Activated CD4-positive, alpha-beta memory T cell treated with anti-CD3 and anti-CD28 coated beads for 36 hours (primary cell): ENCODE results near the gene SMG6. TPM values are rescaled to one million over a fixed set of nuclear protein-coding genes. Genes with fewer than 3 reads are reported as not detected.
A peak's percentile ranks its signal among the peaks of the same experiment; 100 is the strongest.

ENCODE experiments used
- CTCF ChIA-PET: fragments of 350-600 bp; sonication (Branson Sonifier 250); formaldehyde crosslinking; loops from one replicate; lab custom pipeline; 2021; ENCODE audit warnings: antibody characterized with exemption, inconsistent platforms; lab: Charles Lee
- POLR2A ChIA-PET: fragments of 350-600 bp; sonication (Branson Sonifier 250); formaldehyde crosslinking; loops from one replicate; lab custom pipeline; 2021; ENCODE audit warnings: antibody characterized with exemption; lab: Charles Lee
- DNase-seq: peaks from one replicate; pipeline ENCODE4 v3.0.0-alpha.2; 2020
- H3K27ac Mint-ChIP-seq: one replicate; pipeline ENCODE4 v1.8.0; 2021; ENCODE audit warnings: mixed read lengths
- H3K27me3 Mint-ChIP-seq: one replicate; pipeline ENCODE4 v1.8.0; 2021; ENCODE audit warnings: mixed read lengths
- H3K36me3 Mint-ChIP-seq: one replicate; pipeline ENCODE4 v1.8.0; 2021; ENCODE audit warnings: mixed read lengths
- H3K4me1 Mint-ChIP-seq: one replicate; pipeline ENCODE4 v1.8.0; 2021; ENCODE audit warnings: low read depth, mixed read lengths
- H3K4me3 Mint-ChIP-seq: one replicate; pipeline ENCODE4 v1.8.0; 2021; ENCODE audit warnings: mild to moderate bottlenecking, mixed read lengths
- H3K9me3 Mint-ChIP-seq: one replicate; pipeline ENCODE4 v1.8.0; 2021; ENCODE audit warnings: mixed read lengths
- intact Hi-C: fragments of 100-400 bp; cut with micrococcal nuclease; formaldehyde crosslinking; loops from one replicate; pipeline ENCODE4 v1.15.1; 2023
- total RNA-seq, 2 experiments: library from RNA; stranded (reverse); gene quantifications; one replicate each; pipeline ENCODE4 v1.2.3, GENCODE V29; 2021

Gene SMG6
- total RNA-seq, 2 experiments from 2014 or later: 17.2 to 20.3 TPM

- peak; percentile 77 for DNase-seq
- Mint-ChIP-seq H3K9me3 (no peaks in the 10 kb centered on the region), H3K36me3 (no peaks in the 10 kb centered on the region), H3K4me3 (peak within 1 kb of the TSS; percentile 66), H3K27ac (no peak within 1 kb of the TSS), H3K4me1 (peaks cover 9% of the 10 kb centered on the region), H3K27me3 (peaks cover 31% of the 10 kb centered on the region)
- ChIA-PET POLR2A (interaction anchor here (0.5 to 0.6 kb wide), 3 partner anchors 302 to 310 kb away, joined by 3 read pairs; no protein-coding TSS in a partner anchor), CTCF (interaction anchor here (0.6 to 3.6 kb wide), 10 partner anchors 20 to 376 kb away, joined by 3 to 23 read pairs (median 5); partner anchors contain the start of genes HIC1 and RILP)
- intact Hi-C loops: no loop called here
These were observed 278.4 kb downstream of the SMG6 start, which contains the start of gene RTN4RL1 for GRCh38 chr17:2025220-2025621. RTN4RL1 (minus strand) TSS chr17:2025334; CDS start chr17:2024865, 469 bp downstream.

GRCh38 chr17:2024572-2025219 lies 278.9 kb downstream of the SMG6 start:
- Mint-ChIP-seq H3K9me3 (no peaks in the 10 kb centered on the region), H3K4me3 (peak overlapping the region; percentile 32), H3K27me3 (peaks cover 31% of the 10 kb centered on the region), H3K36me3 (no peaks in the 10 kb centered on the region), H3K4me1 (peaks cover 9% of the 10 kb centered on the region), H3K27ac (no peak overlapping the region)
- ChIA-PET POLR2A (interaction anchor here (0.5 to 0.6 kb wide), 3 partner anchors 302 to 309 kb away, joined by 3 read pairs; no protein-coding TSS in a partner anchor), CTCF (interaction anchor here (0.7 to 3.6 kb wide), 7 partner anchors 20 to 303 kb away, joined by 3 to 23 read pairs (median 9); partner anchors contain the start of gene HIC1)
- intact Hi-C loops: no loop called here
- DNase-seq: peak; percentile 17

- Mint-ChIP-seq H3K4me1 (peaks cover 9% of the 10 kb centered on the region), H3K27ac (no peak overlapping the region), H3K36me3 (no peaks in the 10 kb centered on the region), H3K9me3 (no peaks in the 10 kb centered on the region), H3K4me3 (peak overlapping the region; percentile 59), H3K27me3 (peaks cover 33% of the 10 kb centered on the region)
- intact Hi-C loops: no loop called here
- POLR2A ChIA-PET: interaction anchor here (0.7 kb wide), 1 partner anchor 63 kb away, joined by 3 read pairs; no protein-coding TSS in a partner anchor
- DNase-seq: peak; percentile 49
- CTCF ChIA-PET: interaction anchor here (1.2 to 3.6 kb wide), 5 partner anchors 31 to 302 kb away, joined by 4 to 23 read pairs (median 11); partner anchors contain the start of gene HIC1
These were observed 279.7 kb downstream of the SMG6 start for GRCh38 chr17:2023692-2024571.

- Mint-ChIP-seq H3K9me3 (no peaks in the 10 kb centered on the region), H3K36me3 (no peaks in the 10 kb centered on the region), H3K27me3 (peaks cover 31% of the 10 kb centered on the region), H3K4me1 (peaks cover 9% of the 10 kb centered on the region), H3K27ac (no peak overlapping the region), H3K4me3 (no peak overlapping the region)
- ChIA-PET CTCF (interaction anchor here (1.2 to 3.6 kb wide), 3 partner anchors 32 to 141 kb away, joined by 4 to 23 read pairs (median 5); no protein-coding TSS in a partner anchor), POLR2A (interaction anchor here (0.7 kb wide), 1 partner anchor 64 kb away, joined by 3 read pairs; no protein-coding TSS in a partner anchor)
- DNase-seq: no peak
- intact Hi-C loops: no loop called here
These were observed 280.3 kb downstream of the SMG6 start for GRCh38 chr17:2023256-2023655.

DNA sequence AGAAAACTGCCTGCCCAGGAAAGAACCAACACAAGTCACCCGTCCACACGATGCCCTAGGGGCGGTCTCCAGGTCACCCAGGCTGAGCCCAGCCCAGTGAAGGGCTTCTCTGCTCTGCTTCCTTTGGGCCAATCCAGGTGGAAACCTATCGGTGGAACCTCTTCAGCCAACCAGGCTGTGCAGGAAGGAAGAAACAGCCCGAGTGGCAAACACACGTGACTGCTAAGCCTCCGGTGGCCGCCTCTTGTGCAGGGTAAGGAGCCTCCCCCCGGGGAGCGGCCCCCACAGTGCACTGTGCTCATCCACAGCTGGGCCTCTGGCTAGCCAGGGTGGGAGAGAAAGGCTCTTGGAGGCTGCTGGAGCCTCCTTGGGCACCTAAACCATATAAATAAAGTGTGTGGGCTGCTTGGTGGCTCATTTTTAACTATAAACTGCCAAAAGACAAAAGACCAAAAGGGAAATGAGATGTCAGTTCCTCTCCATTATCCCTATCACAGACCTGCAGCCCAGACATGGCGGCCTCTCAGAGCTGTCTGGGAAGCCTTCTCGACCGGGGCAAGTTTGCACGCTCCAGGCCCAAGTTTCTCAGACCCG lies 280.8 kb downstream of the SMG6 start:
- peak; percentile 11 for DNase-seq
- intact Hi-C loops: no loop called here
- Mint-ChIP-seq H3K36me3 (no peaks in the 10 kb centered on the region), H3K9me3 (no peaks in the 10 kb centered on the region), H3K4me1 (peaks cover 9% of the 10 kb centered on the region), H3K4me3 (no peak overlapping the region), H3K27ac (no peak overlapping the region), H3K27me3 (peaks cover 28% of the 10 kb centered on the region)
- CTCF ChIA-PET: interaction anchor here (1.2 to 3.6 kb wide), 2 partner anchors 33 to 113 kb away, joined by 4 to 23 read pairs; no protein-coding TSS in a partner anchor
- POLR2A ChIA-PET: no interaction called here

DNA sequence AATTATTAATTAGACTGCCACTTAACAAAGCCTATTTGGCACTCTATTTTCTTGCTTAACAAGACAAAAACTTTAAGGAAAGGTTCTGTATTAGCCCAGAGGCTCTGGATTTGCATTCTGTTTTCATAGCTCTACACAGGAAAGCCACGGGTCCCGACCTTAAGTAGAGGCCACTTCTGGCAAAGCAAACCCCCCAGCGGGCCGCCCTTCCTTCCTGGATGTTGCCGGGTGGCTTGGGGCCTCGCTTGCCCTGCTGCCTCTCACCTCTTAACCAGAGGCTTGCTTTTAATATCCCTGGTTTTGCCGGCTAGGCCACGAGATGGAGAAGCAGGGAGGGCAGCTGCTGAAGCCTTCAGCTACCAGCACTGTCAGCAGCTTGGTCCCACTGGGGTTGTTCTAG lies 282.9 kb downstream of the SMG6 start:
- Mint-ChIP-seq H3K27me3 (peaks cover 15% of the 10 kb centered on the region), H3K4me1 (peaks cover 5% of the 10 kb centered on the region), H3K4me3 (no peak overlapping the region), H3K27ac (no peak overlapping the region), H3K36me3 (no peaks in the 10 kb centered on the region), H3K9me3 (no peaks in the 10 kb centered on the region)
- ChIA-PET POLR2A (no interaction called here), CTCF (no interaction called here)
- intact Hi-C loops: no loop called here
- no peak for DNase-seq

DNA sequence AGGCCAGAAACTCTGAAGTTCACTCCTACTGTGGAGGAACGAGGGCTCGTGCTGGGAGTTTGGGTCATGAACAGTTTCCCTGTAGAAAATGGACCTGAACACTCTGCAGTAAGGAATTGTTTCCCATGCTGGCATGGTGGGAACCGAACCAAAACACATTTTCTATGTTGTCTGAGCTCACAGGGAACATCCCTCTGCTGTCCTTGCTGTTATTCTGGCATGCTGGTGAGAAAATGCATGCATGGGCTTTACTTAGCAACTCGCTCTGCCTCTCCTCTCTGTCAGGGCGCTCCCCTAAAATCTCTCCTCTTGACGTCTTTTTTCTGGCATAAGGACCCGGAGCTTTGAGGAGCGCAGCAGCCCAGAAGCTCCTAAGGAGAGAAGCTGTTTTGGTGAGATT lies 283.9 kb downstream of the SMG6 start:
- H3K27ac Mint-ChIP-seq: no peak overlapping the region
- no peak overlapping the region for H3K4me3 Mint-ChIP-seq
- DNase-seq: no peak
- ChIA-PET POLR2A (no interaction called here), CTCF (no interaction called here)
- peaks cover 11% of the 10 kb centered on the region for H3K27me3 Mint-ChIP-seq
- H3K36me3 Mint-ChIP-seq: no peaks in the 10 kb centered on the region
- intact Hi-C loops: no loop called here
- H3K9me3 Mint-ChIP-seq: no peaks in the 10 kb centered on the region
- H3K4me1 Mint-ChIP-seq: peaks cover 4% of the 10 kb centered on the region

DNA sequence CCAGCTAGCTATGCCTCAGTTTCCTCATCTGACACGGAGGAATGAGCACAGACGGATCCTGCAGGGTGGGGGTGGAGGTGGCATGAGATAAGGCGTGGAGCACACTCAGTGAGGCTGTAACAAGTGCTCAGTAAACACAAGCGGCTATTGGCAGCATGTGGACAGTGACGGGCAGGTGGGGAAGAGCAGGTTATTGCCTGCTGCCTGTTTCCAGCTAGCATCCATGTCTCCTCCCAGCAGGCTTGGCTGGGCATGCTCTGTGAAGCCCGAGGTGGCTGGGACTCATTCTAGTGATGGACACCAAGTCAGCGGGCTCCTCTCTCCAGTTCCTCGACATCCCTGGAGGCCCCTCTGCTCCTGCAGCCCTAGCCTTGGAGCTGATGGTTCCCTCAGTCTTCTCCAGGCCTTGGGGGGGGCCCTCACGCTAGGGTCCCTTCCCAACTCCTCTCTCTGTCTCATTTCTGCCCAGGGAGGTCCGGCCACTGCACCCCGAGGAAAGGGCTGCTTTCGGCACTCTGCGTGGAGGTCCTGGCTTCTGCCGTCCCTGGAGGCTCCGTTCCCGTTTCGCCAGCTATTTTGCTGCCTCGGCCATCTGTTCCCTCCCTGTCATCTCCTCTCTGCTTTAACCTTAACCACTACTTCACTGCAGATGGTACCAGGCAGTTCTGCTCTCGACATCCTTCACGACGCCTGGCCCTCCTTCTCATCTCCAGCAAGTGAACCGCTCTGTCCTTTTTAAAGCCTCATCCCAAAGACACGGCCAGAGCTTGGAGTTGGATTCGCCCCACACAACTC lies 284.7 kb downstream of the SMG6 start:
- ChIA-PET CTCF (no interaction called here), POLR2A (no interaction called here)
- Mint-ChIP-seq H3K4me1 (peaks cover 3% of the 10 kb centered on the region), H3K27me3 (peaks cover 9% of the 10 kb centered on the region), H3K36me3 (no peaks in the 10 kb centered on the region), H3K27ac (no peak overlapping the region), H3K4me3 (no peak overlapping the region), H3K9me3 (no peaks in the 10 kb centered on the region)
- no peak for DNase-seq
- intact Hi-C loops: no loop called here

- intact Hi-C loops: no loop called here
- Mint-ChIP-seq H3K4me1 (no peaks in the 10 kb centered on the region), H3K27me3 (peaks cover 2% of the 10 kb centered on the region), H3K27ac (no peak overlapping the region), H3K9me3 (no peaks in the 10 kb centered on the region), H3K4me3 (no peak overlapping the region), H3K36me3 (no peaks in the 10 kb centered on the region)
- POLR2A ChIA-PET: no interaction called here
- DNase-seq: no peak
- CTCF ChIA-PET: no interaction called here
These were observed 286.2 kb downstream of the SMG6 start for GRCh38 chr17:2017274-2017941.

DNA sequence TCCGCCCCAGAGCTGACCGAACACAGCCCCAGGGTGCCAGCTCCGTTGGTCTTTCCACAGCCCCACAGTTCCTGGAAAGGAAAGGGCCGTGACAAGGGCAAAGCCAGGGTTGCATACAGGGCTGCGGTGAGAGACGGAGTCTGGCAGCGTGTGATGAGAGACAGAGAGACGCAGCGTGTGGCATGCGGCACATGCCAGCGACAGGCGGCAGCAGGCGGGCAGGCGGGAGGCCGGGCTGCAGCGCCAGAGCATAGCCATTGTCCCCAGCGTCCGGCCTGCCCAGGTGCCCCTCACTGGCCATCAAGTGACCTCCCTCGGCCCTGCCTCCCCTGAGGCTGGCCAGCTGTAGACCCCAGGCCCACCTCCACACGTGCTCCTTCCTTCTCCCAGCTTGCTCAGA lies 287.1 kb downstream of the SMG6 start:
- ChIA-PET POLR2A (interaction anchor here (0.6 kb wide), 1 partner anchor 113 kb away, joined by 5 read pairs; no protein-coding TSS in a partner anchor), CTCF (no interaction called here)
- no peak overlapping the region for H3K27ac Mint-ChIP-seq
- H3K4me3 Mint-ChIP-seq: no peak overlapping the region
- intact Hi-C loops: no loop called here
- H3K9me3 Mint-ChIP-seq: no peaks in the 10 kb centered on the region
- no peaks in the 10 kb centered on the region for H3K36me3 Mint-ChIP-seq
- peaks cover 2% of the 10 kb centered on the region for H3K27me3 Mint-ChIP-seq
- H3K4me1 Mint-ChIP-seq: no peaks in the 10 kb centered on the region
- no peak for DNase-seq

DNA sequence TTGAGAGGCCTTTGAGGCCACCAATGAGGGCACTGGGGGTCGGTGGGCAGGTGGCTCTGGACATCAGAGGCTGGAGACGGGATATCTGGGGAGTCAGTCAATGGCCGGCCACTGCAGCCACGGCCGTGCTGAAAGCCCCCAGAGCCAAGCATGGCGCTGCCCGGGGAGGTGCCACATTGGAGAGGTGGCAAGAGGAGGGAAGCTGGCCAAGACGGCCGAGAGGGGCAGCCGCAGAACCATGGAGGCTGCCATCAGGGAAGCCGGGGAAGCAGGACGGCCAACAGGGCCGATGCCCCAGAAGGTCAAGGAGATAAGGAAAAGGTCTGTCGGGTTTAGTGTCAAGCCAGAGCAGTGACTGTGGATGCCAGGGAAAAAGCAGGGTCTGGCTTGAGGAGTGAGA lies 288.3 kb downstream of the SMG6 start:
- intact Hi-C loops: no loop called here
- no peaks in the 10 kb centered on the region for H3K4me1 Mint-ChIP-seq
- H3K9me3 Mint-ChIP-seq: no peaks in the 10 kb centered on the region
- ChIA-PET POLR2A (no interaction called here), CTCF (no interaction called here)
- no peak overlapping the region for H3K27ac Mint-ChIP-seq
- no peaks in the 10 kb centered on the region for H3K36me3 Mint-ChIP-seq
- H3K27me3 Mint-ChIP-seq: peaks cover 2% of the 10 kb centered on the region
- DNase-seq: no peak
- H3K4me3 Mint-ChIP-seq: no peak overlapping the region
